ENCODE data around the gene ZNF665.
"Not testable (repeated sequence)": the region's sequence is repeated elsewhere in the genome, so short reads cannot be mapped to it uniquely, and the experiment has no call there.

ZNF665 gene

GRCh38 chr19:53157626-53158025 is 35.5 kb downstream of the ZNF665 start:
- DNase-seq (ENCODE audit: low spot score): no peak

- no peak for DNase-seq (ENCODE audit: low spot score)
These were observed 36.3 kb downstream of the ZNF665 start for GRCh38 chr19:53156850-53157249.

- DNase-seq (ENCODE audit: low spot score): no peak
These were observed 45.5 kb downstream of the ZNF665 start for GRCh38 chr19:53147645-53148044.

- no peak for DNase-seq (ENCODE audit: low spot score)
These were observed 52.8 kb downstream of the ZNF665 start for GRCh38 chr19:53140351-53140750.

- DNase-seq (ENCODE audit: low spot score): no peak
These were observed 56.7 kb downstream of the ZNF665 start for GRCh38 chr19:53136432-53136831.

- DNase-seq (ENCODE audit: low spot score): peak; percentile 4
These were observed 60.8 kb downstream of the ZNF665 start, which contains the start of gene ZNF415 for GRCh38 chr19:53132141-53132991. Gene ZNF415, minus strand, starts transcription at chr19:53132910. Its CDS starts 10,234 bp downstream, at chr19:53122676.

GRCh38 chr19:53131727-53132126 is 61.4 kb downstream of the ZNF665 start:
- DNase-seq (ENCODE audit: low spot score): no peak

GRCh38 chr19:53131085-53131590 is 62.0 kb downstream of the ZNF665 start:
- no peak for DNase-seq (ENCODE audit: low spot score)

- DNase-seq (ENCODE audit: low spot score): no peak
These were observed 62.7 kb downstream of the ZNF665 start for GRCh38 chr19:53130506-53130905.

- not testable (repeated sequence) for DNase-seq (ENCODE audit: low spot score)
These were observed 66.2 kb downstream of the ZNF665 start for GRCh38 chr19:53126733-53127526.

GRCh38 chr19:53123400-53123799 is 69.8 kb downstream of the ZNF665 start:
- no peak for DNase-seq (ENCODE audit: low spot score)

All from activated CD4-positive, alpha-beta T cell treated with anti-CD3 and anti-CD28 coated beads, Interleukin-2, Interleukin-4, amounts not matched to agents 100 ng/mL and 50 ng/mL, durations not matched to agents 16 hours and 8 hours (primary cell).